HepG2 (cell line): Measurements from ENCODE around the gene FAM117A. TPM values are rescaled to one million over a fixed set of nuclear protein-coding genes. Genes with fewer than 3 reads are reported as not detected.

Experiments used
- CREM ChIP-seq, 2 experiments: sonication (generic) in 1 of 2; formaldehyde crosslinking in 1 of 2; IDR thresholded peaks; 2 replicates each; pipeline versions ENCODE4 v1.4.0 to v1.6.1; 2016 to 2020; ENCODE audit warnings: antibody characterized with exemption in 1 of 2, mild to moderate bottlenecking in 1 of 2, missing genetic modification reagents in 1 of 2
- FOXO1 ChIP-seq: sonication (generic); formaldehyde crosslinking; IDR thresholded peaks from 2 replicates; pipeline ENCODE4 v1.4.0; 2020; ENCODE audit warnings: missing genetic modification reagents
- MEIS2 ChIP-seq: sonication (generic); formaldehyde crosslinking; IDR thresholded peaks from 2 replicates; pipeline ENCODE4 v1.9.0; 2021; ENCODE audit warnings: mild to moderate bottlenecking, missing genetic modification reagents
- NFKB2 ChIP-seq: sonication (generic); formaldehyde crosslinking; IDR thresholded peaks from 2 replicates; pipeline ENCODE4 v1.4.0; 2020; ENCODE audit warnings: missing genetic modification reagents, borderline replicate concordance
- NRL ChIP-seq: sonication (generic); formaldehyde crosslinking; IDR thresholded peaks from 2 replicates; pipeline ENCODE4 v1.5.0; 2020; ENCODE audit warnings: missing genetic modification reagents, mild to moderate bottlenecking, moderate library complexity, borderline replicate concordance
- PRPF4 ChIP-seq: fragments of 200-400 bp; formaldehyde crosslinking; IDR thresholded peaks from 2 replicates; pipeline ENCODE4 v1.6.1; 2016; ENCODE audit warnings: low read length, low read depth; ENCODE audit not compliant: poor library complexity, severe bottlenecking
- RBAK ChIP-seq: sonication (generic); formaldehyde crosslinking; IDR thresholded peaks from 2 replicates; pipeline ENCODE4 v1.5.1; 2020; ENCODE audit warnings: mild to moderate bottlenecking, missing genetic modification reagents
- TAF1 ChIP-seq: sonication (generic); formaldehyde crosslinking; IDR thresholded peaks from 2 replicates; pipeline ENCODE4 v1.4.0; 2020; ENCODE audit warnings: missing genetic modification reagents
- TCF12 ChIP-seq, 2 experiments: fragments of 450-650 bp in 1 of 2; sonication (generic) in 1 of 2; formaldehyde crosslinking in 1 of 2; IDR thresholded peaks; 2 replicates each; pipeline versions ENCODE4 v1.6.1 to v1.8.0; 2017 to 2022; ENCODE audit warnings: antibody characterized with exemption in 1 of 2, mild to moderate bottlenecking in 1 of 2, missing genetic modification reagents in 1 of 2, moderate library complexity in 1 of 2
- ZFP82 ChIP-seq: sonication (generic); formaldehyde crosslinking; IDR thresholded peaks from 2 replicates; pipeline ENCODE4 v1.5.1; 2020; ENCODE audit warnings: mild to moderate bottlenecking, missing genetic modification reagents, borderline replicate concordance
- ZFYVE20 ChIP-seq: sonication (generic); formaldehyde crosslinking; IDR thresholded peaks from 2 replicates; pipeline ENCODE4 v1.8.0; 2023; ENCODE audit warnings: low read depth, mild to moderate bottlenecking, moderate library complexity, missing genetic modification reagents, borderline replicate concordance
- ZNF264 ChIP-seq: sonication (generic); formaldehyde crosslinking; IDR thresholded peaks from 2 replicates; pipeline ENCODE4 v1.4.0; 2020; ENCODE audit warnings: missing genetic modification reagents
- ZNF446 ChIP-seq: sonication (generic); formaldehyde crosslinking; IDR thresholded peaks from 2 replicates; pipeline ENCODE4 v1.5.0; 2020; ENCODE audit warnings: mild to moderate bottlenecking, missing genetic modification reagents
- ZNF761 ChIP-seq: sonication (generic); formaldehyde crosslinking; conservative IDR thresholded peaks from 2 replicates; pipeline ENCODE4 v1.4.0; 2020; ENCODE audit warnings: mild to moderate bottlenecking, missing genetic modification reagents
- ZNF766 ChIP-seq: sonication (generic); formaldehyde crosslinking; IDR thresholded peaks from 2 replicates; pipeline ENCODE4 v1.5.0; 2020; ENCODE audit warnings: missing genetic modification reagents, borderline replicate concordance
- ZNF780A ChIP-seq: sonication (generic); formaldehyde crosslinking; IDR thresholded peaks from 2 replicates; pipeline ENCODE4 v1.8.0; 2022; ENCODE audit warnings: mild to moderate bottlenecking, missing genetic modification reagents, moderate library complexity
- ZNF83 ChIP-seq: sonication (generic); formaldehyde crosslinking; IDR thresholded peaks from 2 replicates; pipeline ENCODE4 v1.4.0; 2020; ENCODE audit warnings: missing genetic modification reagents, mild to moderate bottlenecking, borderline replicate concordance
- ZNF839 ChIP-seq: sonication (generic); formaldehyde crosslinking; IDR thresholded peaks from 2 replicates; pipeline ENCODE4 v1.4.0; 2020; ENCODE audit warnings: missing genetic modification reagents, mild to moderate bottlenecking, borderline replicate concordance
- ZNF841 ChIP-seq: sonication (generic); formaldehyde crosslinking; IDR thresholded peaks from 2 replicates; pipeline ENCODE4 v1.8.1; 2023; ENCODE audit warnings: missing genetic modification reagents, borderline replicate concordance
- ZSCAN29 ChIP-seq: sonication (generic); formaldehyde crosslinking; conservative IDR thresholded peaks from 2 replicates; pipeline ENCODE4 v1.4.0; 2020; ENCODE audit warnings: mild to moderate bottlenecking, missing genetic modification reagents
- ZSCAN5A ChIP-seq: sonication (generic); formaldehyde crosslinking; IDR thresholded peaks from 2 replicates; pipeline ENCODE4 v1.8.0; 2022; ENCODE audit warnings: mild to moderate bottlenecking, missing genetic modification reagents, borderline replicate concordance
- polyA plus RNA-seq, 8 experiments: library from polyadenylated mRNA; depleted of rRNA in 3 of 8; stranded (reverse) in 7 of 8; unstranded in 1 of 8; fragments of >200 nt; fragmentation: Illumina TruSeq in 4 of 8; extraction: Trizol in 4 of 8; gene quantifications; 2 replicates each; pipeline versions ENCODE4 v1.2.1 to v1.2.3, GENCODE V29; 2011 to 2016; ENCODE audit warnings: low read depth in 4 of 8, missing spikeins in 1 of 8, mixed read lengths in 1 of 8; ENCODE audit not compliant: insufficient read depth in 1 of 8
- total RNA-seq, 5 experiments: library from RNA; depleted of rRNA; stranded (reverse); fragments of >200 nt; fragmentation: Illumina TruSeq; extraction: Trizol; gene quantifications; 2 replicates each; pipeline ENCODE4 v1.2.3, GENCODE V29; 2016; ENCODE audit warnings: low read depth in 1 of 5
- TF ChIP-seq, protein P1 (sequence below): sonication (generic); formaldehyde crosslinking; IDR thresholded peaks from 2 replicates; pipeline ENCODE4 v1.4.0; 2020; ENCODE audit warnings: mild to moderate bottlenecking, missing genetic modification reagents, borderline replicate concordance

Gene FAM117A
- total and polyA plus RNA-seq, 2 of the 13 experiments (the other 11 are each of a cell fraction or from before 2014, with no cell fraction given) = 12.1 to 19.8 TPM

GRCh38 chr17:49707608-49708514, 56.1 kb downstream of the FAM117A start, which contains the start of gene SLC35B1 (continued):
- TF ChIP-seq, protein P1, sequence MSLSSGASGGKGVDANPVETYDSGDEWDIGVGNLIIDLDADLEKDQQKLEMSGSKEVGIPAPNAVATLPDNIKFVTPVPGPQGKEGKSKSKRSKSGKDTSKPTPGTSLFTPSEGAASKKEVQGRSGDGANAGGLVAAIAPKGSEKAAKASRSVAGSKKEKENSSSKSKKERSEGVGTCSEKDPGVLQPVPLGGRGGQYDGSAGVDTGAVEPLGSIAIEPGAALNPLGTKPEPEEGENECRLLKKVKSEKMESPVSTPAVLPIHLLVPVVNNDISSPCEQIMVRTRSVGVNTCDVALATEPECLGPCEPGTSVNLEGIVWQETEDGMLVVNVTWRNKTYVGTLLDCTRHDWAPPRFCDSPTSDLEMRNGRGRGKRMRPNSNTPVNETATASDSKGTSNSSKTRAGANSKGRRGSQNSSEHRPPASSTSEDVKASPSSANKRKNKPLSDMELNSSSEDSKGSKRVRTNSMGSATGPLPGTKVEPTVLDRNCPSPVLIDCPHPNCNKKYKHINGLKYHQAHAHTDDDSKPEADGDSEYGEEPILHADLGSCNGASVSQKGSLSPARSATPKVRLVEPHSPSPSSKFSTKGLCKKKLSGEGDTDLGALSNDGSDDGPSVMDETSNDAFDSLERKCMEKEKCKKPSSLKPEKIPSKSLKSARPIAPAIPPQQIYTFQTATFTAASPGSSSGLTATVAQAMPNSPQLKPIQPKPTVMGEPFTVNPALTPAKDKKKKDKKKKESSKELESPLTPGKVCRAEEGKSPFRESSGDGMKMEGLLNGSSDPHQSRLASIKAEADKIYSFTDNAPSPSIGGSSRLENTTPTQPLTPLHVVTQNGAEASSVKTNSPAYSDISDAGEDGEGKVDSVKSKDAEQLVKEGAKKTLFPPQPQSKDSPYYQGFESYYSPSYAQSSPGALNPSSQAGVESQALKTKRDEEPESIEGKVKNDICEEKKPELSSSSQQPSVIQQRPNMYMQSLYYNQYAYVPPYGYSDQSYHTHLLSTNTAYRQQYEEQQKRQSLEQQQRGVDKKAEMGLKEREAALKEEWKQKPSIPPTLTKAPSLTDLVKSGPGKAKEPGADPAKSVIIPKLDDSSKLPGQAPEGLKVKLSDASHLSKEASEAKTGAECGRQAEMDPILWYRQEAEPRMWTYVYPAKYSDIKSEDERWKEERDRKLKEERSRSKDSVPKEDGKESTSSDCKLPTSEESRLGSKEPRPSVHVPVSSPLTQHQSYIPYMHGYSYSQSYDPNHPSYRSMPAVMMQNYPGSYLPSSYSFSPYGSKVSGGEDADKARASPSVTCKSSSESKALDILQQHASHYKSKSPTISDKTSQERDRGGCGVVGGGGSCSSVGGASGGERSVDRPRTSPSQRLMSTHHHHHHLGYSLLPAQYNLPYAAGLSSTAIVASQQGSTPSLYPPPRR (CRISPR knock-in tag) = no peak
- TF ChIP-seq ZFYVE20 (CRISPR knock-in tag) = no peak
- TF ChIP-seq ZNF839 (CRISPR knock-in tag) = no peak
- TF ChIP-seq ZNF446 (CRISPR knock-in tag) = 0 out of 2 replicates have a peak, but pooled peaks have one; percentile 61
- no peak for TF ChIP-seq ZNF761 (CRISPR knock-in tag)
- TF ChIP-seq TAF1 (CRISPR knock-in tag) = peak; percentile 77
- TF ChIP-seq RBAK = no peak
- 0 out of 2 replicates have a peak, but pooled peaks have one; percentile 26 for TF ChIP-seq ZNF264 (CRISPR knock-in tag)
- peak; percentile 70; the same call in 1 of the 2 replicates for TF ChIP-seq ZNF83 (CRISPR knock-in tag)
- no peak for TF ChIP-seq ZNF841 (CRISPR knock-in tag)
- TF ChIP-seq NRL = peak; percentile 71; the same call in 1 of the 2 replicates
- no peak for TF ChIP-seq PRPF4
- TF ChIP-seq ZNF780A (CRISPR knock-in tag) = no peak
- no peak; the same call in 1 of the 2 replicates for TF ChIP-seq ZNF766 (CRISPR knock-in tag)
- no peak for TF ChIP-seq TCF12 (IDR thresholded peaks at IDR 0.05)
- TF ChIP-seq TCF12 (CRISPR knock-in tag; IDR thresholded peaks at IDR 0.05) = peak; percentile 69; the same call in 1 of the 2 replicates
- TF ChIP-seq ZFP82 = peak; percentile 22; the same call in 1 of the 2 replicates
- TF ChIP-seq NFKB2 = peak; percentile 90; the same call in 1 of the 2 replicates
- TF ChIP-seq ZSCAN29 (CRISPR knock-in tag) = no peak; the same call in 1 of the 2 replicates
- 0 out of 2 replicates have a peak, but pooled peaks have one; percentile 12 for TF ChIP-seq FOXO1 (CRISPR knock-in tag)
- TF ChIP-seq MEIS2 = peak; percentile 28
- TF ChIP-seq CREM (IDR thresholded peaks at IDR 0.05) = peak; percentile 100
- TF ChIP-seq CREM (CRISPR knock-in tag; IDR thresholded peaks at IDR 0.05) = no peak; the same call in 1 of the 2 replicates
- TF ChIP-seq ZSCAN5A (CRISPR knock-in tag) = no peak; the same call in 1 of the 2 replicates
